GM10266 (cell line): ENCODE data around the gene NCBP3.

Source experiments
- DNase-seq: peaks from one replicate; pipeline ENCODE4 v3.0.0; 2012; ENCODE audit errors: extremely low spot score
- CTCF ChIP-seq: IDR thresholded peaks from 2 replicates; pipeline ENCODE4 v1.5.1; 2012; ENCODE audit warnings: mild to moderate bottlenecking, low read depth; ENCODE audit not compliant: control insufficient read depth, insufficient read depth; ENCODE audit errors: missing control alignments

NCBP3 gene

GRCh38 chr17:3810019-3810418 lies 36.0 kb downstream of the NCBP3 start:
- no peak for TF ChIP-seq CTCF
- DNase-seq = no peak

GRCh38 chr17:3809135-3809534 lies 36.9 kb downstream of the NCBP3 start:
- no peak for DNase-seq
- no peak for TF ChIP-seq CTCF

- TF ChIP-seq CTCF = no peak
- no peak for DNase-seq
These were observed 37.3 kb downstream of the NCBP3 start for GRCh38 chr17:3808701-3809100.

- DNase-seq = no peak
- no peak for TF ChIP-seq CTCF
These were observed 40.5 kb downstream of the NCBP3 start for GRCh38 chr17:3805581-3805980.

GRCh38 chr17:3804503-3804931 lies 41.5 kb downstream of the NCBP3 start:
- no peak for TF ChIP-seq CTCF
- peak; percentile 64 for DNase-seq

DNA sequence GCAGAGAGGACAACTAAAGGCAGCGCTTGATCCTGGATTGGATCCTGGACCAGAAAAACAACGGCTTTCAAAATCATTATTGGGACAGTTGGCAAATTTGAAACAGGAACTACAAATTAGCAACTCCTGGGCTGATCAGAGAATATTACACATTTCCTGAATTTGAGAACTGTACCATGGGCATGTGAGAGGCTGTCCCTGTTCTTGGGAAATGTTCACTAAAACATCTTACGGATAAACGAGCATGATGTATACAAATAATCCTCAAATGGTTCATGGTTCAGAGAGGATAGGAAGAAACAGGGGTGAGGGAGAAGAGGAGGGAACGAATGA lies 42.8 kb downstream of the NCBP3 start:
- TF ChIP-seq CTCF = no peak
- no peak for DNase-seq

GRCh38 chr17:3802461-3803307 lies 43.4 kb downstream of the NCBP3 start:
- DNase-seq = no peak
- no peak for TF ChIP-seq CTCF
